KMS-11 (cell line): Measurements from ENCODE around the gene NAPB.

ENCODE experiments used
- H2AFZ ChIP-seq: fragments of 200-600 bp; sonication (generic); 2 replicates; pipeline ENCODE4 v1.6.1; 2016; ENCODE audit warnings: antibody characterized with exemption, mixed run types, low read depth
- H3K27ac ChIP-seq: fragments of 200-600 bp; sonication (generic); 2 replicates; pipeline ENCODE4 v1.6.1; 2016; ENCODE audit warnings: mild to moderate bottlenecking, mixed run types
- H3K27me3 ChIP-seq: fragments of 200-600 bp; sonication (generic); 2 replicates; pipeline ENCODE4 v1.6.1; 2017; ENCODE audit warnings: mild to moderate bottlenecking, low read depth, mixed run types, moderate library complexity; ENCODE audit not compliant: insufficient read depth
- H3K36me3 ChIP-seq: fragments of 200-600 bp; sonication (generic); 2 replicates; pipeline ENCODE4 v1.6.1; 2017; ENCODE audit warnings: mild to moderate bottlenecking, mixed run types; ENCODE audit not compliant: insufficient read depth
- H3K4me1 ChIP-seq: fragments of 200-600 bp; sonication (generic); 2 replicates; pipeline ENCODE4 v1.6.1; 2016; ENCODE audit warnings: mild to moderate bottlenecking, low read depth, mixed run types; ENCODE audit not compliant: poor library complexity, severe bottlenecking
- H3K4me2 ChIP-seq: fragments of 200-600 bp; sonication (generic); 2 replicates; pipeline ENCODE4 v1.7.0; 2016; ENCODE audit warnings: mild to moderate bottlenecking, mixed run types
- H3K4me3 ChIP-seq: fragments of 200-600 bp; sonication (generic); IDR thresholded peaks from 2 replicates; pipeline ENCODE4 v1.6.1; 2017; ENCODE audit warnings: low read depth, low read length, mixed read lengths; ENCODE audit not compliant: insufficient read depth
- H3K79me2 ChIP-seq: fragments of 200-600 bp; sonication (generic); 2 replicates; pipeline ENCODE4 v1.6.1; 2016; ENCODE audit warnings: low read depth, mixed run types; ENCODE audit not compliant: insufficient read depth
- H3K9ac ChIP-seq: fragments of 200-600 bp; sonication (generic); 2 replicates; pipeline ENCODE4 v1.6.1; 2016; ENCODE audit warnings: mild to moderate bottlenecking, mixed run types
- H4K20me1 ChIP-seq: fragments of 200-600 bp; sonication (generic); 2 replicates; pipeline ENCODE4 v1.6.1; 2016; ENCODE audit warnings: mild to moderate bottlenecking, mixed run types; ENCODE audit not compliant: insufficient read depth
- CTCF ChIP-seq: fragments of 200-600 bp; sonication (generic); conservative IDR thresholded peaks from 2 replicates; pipeline ENCODE4 v1.6.1; 2017; ENCODE audit warnings: low read depth, mild to moderate bottlenecking, antibody characterized with exemption, low read length, moderate library complexity, mixed read lengths

Gene NAPB

GRCh38 chr20:23370274-23370673 is 51.0 kb downstream of the NAPB start:
- Histone ChIP-seq H3K4me1 (peaks cover 23% of the 10 kb centered on the region), H3K36me3 (no peaks in the 10 kb centered on the region), H3K9ac (no peak overlapping the region), H3K27ac (no peak overlapping the region), H3K27me3 (no peaks in the 10 kb centered on the region), H3K4me3 (no peak overlapping the region), H4K20me1 (no peaks in the 10 kb centered on the region), H2AFZ (no peak overlapping the region), H3K79me2 (peaks cover 11% of the 10 kb centered on the region; the same call in 1 of the 2 replicates), H3K4me2 (no peak overlapping the region)
- TF ChIP-seq CTCF = no peak

GRCh38 chr20:23369072-23369823 is 52.0 kb downstream of the NAPB start:
- Histone ChIP-seq H3K4me1 (peaks cover 23% of the 10 kb centered on the region), H3K4me3 (no peak overlapping the region), H3K9ac (no peak overlapping the region), H3K36me3 (no peaks in the 10 kb centered on the region), H4K20me1 (no peaks in the 10 kb centered on the region), H3K27ac (no peak overlapping the region), H3K79me2 (peaks cover 11% of the 10 kb centered on the region; the same call in 1 of the 2 replicates), H3K4me2 (no peak overlapping the region), H2AFZ (no peak overlapping the region), H3K27me3 (no peaks in the 10 kb centered on the region)
- no peak for TF ChIP-seq CTCF

- Histone ChIP-seq H3K36me3 (no peaks in the 10 kb centered on the region), H3K4me2 (no peak overlapping the region), H3K27ac (no peak overlapping the region), H4K20me1 (no peaks in the 10 kb centered on the region), H3K79me2 (peaks cover 15% of the 10 kb centered on the region; the same call in 1 of the 2 replicates), H3K4me3 (no peak overlapping the region), H3K27me3 (no peaks in the 10 kb centered on the region), H3K4me1 (peaks cover 30% of the 10 kb centered on the region), H3K9ac (no peak overlapping the region), H2AFZ (no peak overlapping the region)
- TF ChIP-seq CTCF = no peak
Observed at GRCh38 chr20:23368316-23369071, 52.8 kb downstream of the NAPB start.

- Histone ChIP-seq H3K4me3 (no peak overlapping the region), H3K36me3 (no peaks in the 10 kb centered on the region), H3K27me3 (no peaks in the 10 kb centered on the region), H4K20me1 (no peaks in the 10 kb centered on the region), H3K4me2 (no peak overlapping the region), H3K27ac (no peak overlapping the region), H3K79me2 (peaks cover 22% of the 10 kb centered on the region), H3K9ac (no peak overlapping the region), H2AFZ (no peak overlapping the region), H3K4me1 (peaks cover 35% of the 10 kb centered on the region)
- TF ChIP-seq CTCF = no peak
Observed at GRCh38 chr20:23367770-23368169, 53.5 kb downstream of the NAPB start.
